ENCODE data around the gene ABHD6. TPM values are rescaled to one million over a fixed set of nuclear protein-coding genes. Genes with fewer than 3 reads are reported as not detected.

ABHD6 gene
- total RNA-seq, 1 donor from 2014 or later = 6.9 TPM

- H3K27ac ChIP-seq = no peak overlapping the region
- intact Hi-C loops (cut with DNase I) = no loop called here
- peaks cover 0 to 6% of the 10 kb centered on the region in 2 donors for H3K4me1 ChIP-seq
- TF ChIP-seq CTCF (IDR thresholded peaks at IDR 0.05) = no peak
- no peaks in the 10 kb centered on the region for H3K36me3 ChIP-seq
- no peaks in the 10 kb centered on the region for H3K27me3 ChIP-seq
- DNase-seq (ENCODE audit: low spot score in 2 of 2) = no peak
- H3K9me3 ChIP-seq = no peaks in the 10 kb centered on the region
- H3K4me3 ChIP-seq = no peak overlapping the region
Measured at GRCh38 chr3:58203541-58203940, 34.1 kb upstream of the ABHD6 start.

GRCh38 chr3:58204720-58205119 lies 32.9 kb upstream of the ABHD6 start:
- no peak overlapping the region for H3K27ac ChIP-seq
- no peaks in the 10 kb centered on the region for H3K4me1 ChIP-seq
- no peaks in the 10 kb centered on the region for H3K9me3 ChIP-seq
- H3K36me3 ChIP-seq = no peaks in the 10 kb centered on the region
- intact Hi-C loops (cut with DNase I) = no loop called here
- H3K4me3 ChIP-seq = no peak overlapping the region
- H3K27me3 ChIP-seq = no peaks in the 10 kb centered on the region
- no peak for DNase-seq (ENCODE audit: low spot score in 2 of 2)
- TF ChIP-seq CTCF (IDR thresholded peaks at IDR 0.05) = no peak

GRCh38 chr3:58205981-58206380 lies 31.6 kb upstream of the ABHD6 start:
- TF ChIP-seq CTCF (IDR thresholded peaks at IDR 0.05) = no peak
- H3K27ac ChIP-seq = no peak overlapping the region
- H3K4me1 ChIP-seq = no peaks in the 10 kb centered on the region
- H3K4me3 ChIP-seq = no peak overlapping the region
- intact Hi-C loops (cut with DNase I) = no loop called here
- H3K9me3 ChIP-seq = no peaks in the 10 kb centered on the region
- DNase-seq (ENCODE audit: low spot score in 2 of 2) = no peak
- no peaks in the 10 kb centered on the region for H3K27me3 ChIP-seq
- H3K36me3 ChIP-seq = no peaks in the 10 kb centered on the region

GRCh38 chr3:58206406-58207011 lies 31.1 kb upstream of the ABHD6 start:
- H3K4me1 ChIP-seq = no peaks in the 10 kb centered on the region
- TF ChIP-seq CTCF (IDR thresholded peaks at IDR 0.05) = no peak
- H3K27ac ChIP-seq = no peak overlapping the region
- no peaks in the 10 kb centered on the region for H3K9me3 ChIP-seq
- no peaks in the 10 kb centered on the region for H3K36me3 ChIP-seq
- H3K27me3 ChIP-seq = no peaks in the 10 kb centered on the region
- H3K4me3 ChIP-seq = no peak overlapping the region
- peak in 1 of 2 donors; percentile 53 for DNase-seq (ENCODE audit: low spot score in 2 of 2)
- intact Hi-C loops (cut with DNase I) = no loop called here

- intact Hi-C loops (cut with DNase I) = no loop called here
- no peaks in the 10 kb centered on the region for H3K4me1 ChIP-seq
Measured at GRCh38 chr3:58207954-58208353, 29.6 kb upstream of the ABHD6 start.

More at GRCh38 chr3:58207954-58208353, 29.6 kb upstream of the ABHD6 start:
- no peaks in the 10 kb centered on the region for H3K36me3 ChIP-seq
- no peaks in the 10 kb centered on the region for H3K27me3 ChIP-seq
- H3K4me3 ChIP-seq = no peak overlapping the region
- TF ChIP-seq CTCF (IDR thresholded peaks at IDR 0.05) = no peak
- H3K27ac ChIP-seq = no peak overlapping the region
- no peaks in the 10 kb centered on the region for H3K9me3 ChIP-seq
- no peak for DNase-seq (ENCODE audit: low spot score in 2 of 2)

Data from ascending aorta (tissue), 2 donors.